Neural cell (in vitro differentiated cells): ENCODE results near the gene PARP12. TPM values are rescaled to one million over a fixed set of nuclear protein-coding genes. Genes with fewer than 3 reads are reported as not detected.

ENCODE experiments used
- H2AFZ ChIP-seq: fragments of 200-600, 300-800 bp; sonication (generic), shearing (Covaris generic); 2 replicates; pipeline ENCODE4 v1.6.0; 2014; ENCODE audit warnings: low read depth, mild to moderate bottlenecking, antibody characterized with exemption, low read length, moderate library complexity
- H3F3A ChIP-seq: fragments of 200-600 bp; shearing (Covaris generic); 2 replicates; pipeline ENCODE4 v1.6.1; 2016; ENCODE audit warnings: mild to moderate bottlenecking, moderate library complexity, mixed read lengths, antibody characterized with exemption, low read length; ENCODE audit not compliant: insufficient read depth, poor library complexity, severe bottlenecking
- H3K27ac ChIP-seq: fragments of 200-600, 300-800 bp; sonication (generic), shearing (Covaris generic); 2 replicates; pipeline ENCODE4 v1.5.1; 2014; ENCODE audit warnings: mild to moderate bottlenecking, low read length, moderate library complexity
- H3K27me3 ChIP-seq: fragments of 300-800, 200-600 bp; sonication (generic), shearing (Covaris generic); 2 replicates; pipeline ENCODE4 v1.6.0; 2014; ENCODE audit warnings: mild to moderate bottlenecking, low read depth, low read length, moderate library complexity; ENCODE audit not compliant: insufficient read depth
- H3K36me3 ChIP-seq: fragments of 300-800, 200-600 bp; sonication (generic), shearing (Covaris generic); 2 replicates; pipeline ENCODE4 v1.5.1; 2014; ENCODE audit warnings: mild to moderate bottlenecking, antibody characterized with exemption, low read length, moderate library complexity; ENCODE audit not compliant: insufficient read depth
- H3K4me2 ChIP-seq: fragments of 300-800, 200-600 bp; sonication (generic), shearing (Covaris generic); 2 replicates; pipeline ENCODE4 v1.6.0; 2014; ENCODE audit warnings: mild to moderate bottlenecking, low read length
- H3K4me3 ChIP-seq: fragments of 300-800, 200-600 bp; sonication (generic), shearing (Covaris generic); 2 replicates; pipeline ENCODE4 v1.5.1; 2014; ENCODE audit warnings: mild to moderate bottlenecking, low read length, moderate library complexity
- H3K79me2 ChIP-seq: fragments of 200-600 bp; shearing (Covaris generic); replicated peaks from 2 replicates; pipeline ENCODE4 v1.6.0; 2014; ENCODE audit warnings: mild to moderate bottlenecking, low read length, moderate library complexity; ENCODE audit not compliant: insufficient read depth
- H3K9ac ChIP-seq: fragments of 300-800, 200-600 bp; sonication (generic), shearing (Covaris generic); 2 replicates; pipeline ENCODE4 v1.6.1; 2016; ENCODE audit warnings: mild to moderate bottlenecking, low read length, mixed read lengths
- H3K9me2 ChIP-seq: fragments of 200-600 bp; shearing (Covaris generic); 2 replicates; pipeline ENCODE4 v1.6.1; 2016; ENCODE audit warnings: mild to moderate bottlenecking, low read length, mixed read lengths; ENCODE audit not compliant: insufficient read depth
- H3K9me3 ChIP-seq: fragments of 200-600, 300-800 bp; sonication (generic), shearing (Covaris generic); 2 replicates; pipeline ENCODE4 v1.6.1; 2016; ENCODE audit warnings: mild to moderate bottlenecking, mixed run types, low read length, moderate library complexity, mixed read lengths
- H4K20me1 ChIP-seq: fragments of 200-600 bp; shearing (Covaris generic); 2 replicates; pipeline ENCODE4 v1.6.1; 2016; ENCODE audit warnings: mild to moderate bottlenecking, mixed run types; ENCODE audit not compliant: insufficient read depth
- EP300 ChIP-seq: fragments of 450-650 bp; conservative IDR thresholded peaks from 2 replicates; pipeline ENCODE4 v1.6.1; 2014; ENCODE audit warnings: antibody characterized with exemption, mild to moderate bottlenecking, moderate library complexity; ENCODE audit not compliant: poor library complexity, severe bottlenecking
- EZH2 ChIP-seq: fragments of 200-600, 300-800 bp; shearing (Covaris generic), sonication (generic); IDR thresholded peaks from 2 replicates; pipeline ENCODE4 v1.6.1; 2014; ENCODE audit warnings: antibody characterized with exemption, low read length, borderline replicate concordance, mild to moderate bottlenecking; ENCODE audit not compliant: insufficient read depth, poor library complexity, severe bottlenecking
- MXI1 ChIP-seq: fragments of 450-650 bp; conservative IDR thresholded peaks from 2 replicates; pipeline ENCODE4 v1.6.1; 2014; ENCODE audit warnings: antibody characterized with exemption, mild to moderate bottlenecking; ENCODE audit not compliant: poor library complexity, severe bottlenecking
- POLR2AphosphoS5 ChIP-seq: IDR thresholded peaks from 2 replicates; pipeline ENCODE4 v1.6.1; 2012
- RAD21 ChIP-seq: fragments of 450-650 bp; conservative IDR thresholded peaks from 2 replicates; pipeline ENCODE4 v1.6.1; 2014; ENCODE audit warnings: antibody characterized with exemption, mild to moderate bottlenecking, moderate library complexity
- SMC3 ChIP-seq: fragments of 450-650 bp; conservative IDR thresholded peaks from 2 replicates; pipeline ENCODE4 v1.6.1; 2014; ENCODE audit warnings: antibody characterized with exemption, mild to moderate bottlenecking, moderate library complexity; ENCODE audit not compliant: poor library complexity
- TAF1 ChIP-seq: IDR thresholded peaks from 2 replicates; pipeline ENCODE4 v1.6.1; 2012; ENCODE audit warnings: low read depth
- polyA plus RNA-seq: library from polyadenylated mRNA; depleted of rRNA; stranded (reverse); fragments of >200 nt; gene quantifications from 2 replicates; pipeline ENCODE4 v1.2.3, GENCODE V29; 2014
- TF ChIP-seq, protein P1 (sequence below): IDR thresholded peaks from 2 replicates; pipeline ENCODE4 v1.6.1; 2012; ENCODE audit warnings: borderline replicate concordance
- TF ChIP-seq, protein P2 (sequence below): fragments of 450-650 bp; IDR thresholded peaks from 2 replicates; pipeline ENCODE4 v1.5.1; 2014; ENCODE audit warnings: antibody characterized with exemption, mild to moderate bottlenecking, moderate library complexity; ENCODE audit not compliant: poor library complexity, severe bottlenecking

Gene PARP12
- polyA plus RNA-seq, 1 donor from 2014 or later = not detected

DNA sequence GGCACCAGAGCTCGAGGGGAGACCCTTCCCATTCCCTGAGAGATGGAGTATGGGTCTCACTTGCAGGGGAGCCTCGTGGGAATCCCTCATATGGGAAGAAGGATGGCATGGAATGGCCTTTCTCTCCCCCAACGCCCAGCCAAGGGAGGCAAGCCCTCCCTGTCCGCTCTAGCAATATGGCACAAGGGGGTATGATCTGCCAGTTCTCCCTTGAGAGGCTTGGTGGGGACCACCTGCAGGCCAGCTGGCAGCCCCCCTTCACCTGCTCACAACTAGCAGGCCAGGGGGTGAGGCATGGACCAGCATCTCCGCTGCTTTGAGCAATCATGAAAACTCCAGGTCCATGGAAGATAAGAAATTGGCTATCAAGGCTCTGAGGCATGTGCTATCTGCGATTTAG is 70.8 kb downstream of the PARP12 start:
- TF ChIP-seq, protein P1, sequence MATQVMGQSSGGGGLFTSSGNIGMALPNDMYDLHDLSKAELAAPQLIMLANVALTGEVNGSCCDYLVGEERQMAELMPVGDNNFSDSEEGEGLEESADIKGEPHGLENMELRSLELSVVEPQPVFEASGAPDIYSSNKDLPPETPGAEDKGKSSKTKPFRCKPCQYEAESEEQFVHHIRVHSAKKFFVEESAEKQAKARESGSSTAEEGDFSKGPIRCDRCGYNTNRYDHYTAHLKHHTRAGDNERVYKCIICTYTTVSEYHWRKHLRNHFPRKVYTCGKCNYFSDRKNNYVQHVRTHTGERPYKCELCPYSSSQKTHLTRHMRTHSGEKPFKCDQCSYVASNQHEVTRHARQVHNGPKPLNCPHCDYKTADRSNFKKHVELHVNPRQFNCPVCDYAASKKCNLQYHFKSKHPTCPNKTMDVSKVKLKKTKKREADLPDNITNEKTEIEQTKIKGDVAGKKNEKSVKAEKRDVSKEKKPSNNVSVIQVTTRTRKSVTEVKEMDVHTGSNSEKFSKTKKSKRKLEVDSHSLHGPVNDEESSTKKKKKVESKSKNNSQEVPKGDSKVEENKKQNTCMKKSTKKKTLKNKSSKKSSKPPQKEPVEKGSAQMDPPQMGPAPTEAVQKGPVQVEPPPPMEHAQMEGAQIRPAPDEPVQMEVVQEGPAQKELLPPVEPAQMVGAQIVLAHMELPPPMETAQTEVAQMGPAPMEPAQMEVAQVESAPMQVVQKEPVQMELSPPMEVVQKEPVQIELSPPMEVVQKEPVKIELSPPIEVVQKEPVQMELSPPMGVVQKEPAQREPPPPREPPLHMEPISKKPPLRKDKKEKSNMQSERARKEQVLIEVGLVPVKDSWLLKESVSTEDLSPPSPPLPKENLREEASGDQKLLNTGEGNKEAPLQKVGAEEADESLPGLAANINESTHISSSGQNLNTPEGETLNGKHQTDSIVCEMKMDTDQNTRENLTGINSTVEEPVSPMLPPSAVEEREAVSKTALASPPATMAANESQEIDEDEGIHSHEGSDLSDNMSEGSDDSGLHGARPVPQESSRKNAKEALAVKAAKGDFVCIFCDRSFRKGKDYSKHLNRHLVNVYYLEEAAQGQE = no peak
- no peak for TF ChIP-seq RAD21
- Histone ChIP-seq H3K79me2 (no peaks in the 10 kb centered on the region), H3K4me3 (no peak overlapping the region), H3F3A (no peaks in the 10 kb centered on the region), H3K27ac (no peak overlapping the region), H3K9ac (no peak overlapping the region), H3K36me3 (no peaks in the 10 kb centered on the region), H3K9me3 (no peaks in the 10 kb centered on the region), H3K4me2 (no peak overlapping the region), H4K20me1 (no peaks in the 10 kb centered on the region), H3K9me2 (no peaks in the 10 kb centered on the region), H2AFZ (no peak overlapping the region), H3K27me3 (no peaks in the 10 kb centered on the region)

DNA sequence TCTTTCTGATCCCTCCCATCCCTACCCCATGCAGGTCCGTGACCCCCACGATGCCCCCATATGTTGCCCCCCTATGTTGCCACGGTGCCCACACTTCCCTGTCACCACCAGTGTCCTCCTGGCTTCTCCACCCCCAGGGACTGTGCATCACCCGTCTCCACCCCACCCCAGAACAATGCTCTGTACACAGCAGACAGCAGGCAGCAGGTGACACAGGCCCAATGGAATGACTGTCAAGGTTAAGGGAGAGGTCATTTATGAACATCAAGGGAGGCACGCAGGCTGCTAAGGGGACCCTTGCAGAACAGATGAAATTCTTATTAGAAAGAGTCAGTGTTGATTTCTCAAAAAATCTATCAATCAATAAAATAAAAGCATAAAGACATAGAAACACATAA is 71.5 kb downstream of the PARP12 start:
- Histone ChIP-seq H3F3A (no peaks in the 10 kb centered on the region), H3K4me2 (no peak overlapping the region), H4K20me1 (no peaks in the 10 kb centered on the region), H3K27me3 (no peaks in the 10 kb centered on the region), H3K79me2 (no peaks in the 10 kb centered on the region), H3K36me3 (no peaks in the 10 kb centered on the region), H2AFZ (no peak overlapping the region), H3K9ac (no peak overlapping the region), H3K9me2 (no peaks in the 10 kb centered on the region), H3K9me3 (no peaks in the 10 kb centered on the region), H3K27ac (no peak overlapping the region), H3K4me3 (no peak overlapping the region)
- TF ChIP-seq MXI1 (no peak), EP300 (no peak), TAF1 (no peak), POLR2AphosphoS5 (no peak), SMC3 (no peak), RAD21 (no peak), EZH2 (no peak)
- TF ChIP-seq, protein P2, sequence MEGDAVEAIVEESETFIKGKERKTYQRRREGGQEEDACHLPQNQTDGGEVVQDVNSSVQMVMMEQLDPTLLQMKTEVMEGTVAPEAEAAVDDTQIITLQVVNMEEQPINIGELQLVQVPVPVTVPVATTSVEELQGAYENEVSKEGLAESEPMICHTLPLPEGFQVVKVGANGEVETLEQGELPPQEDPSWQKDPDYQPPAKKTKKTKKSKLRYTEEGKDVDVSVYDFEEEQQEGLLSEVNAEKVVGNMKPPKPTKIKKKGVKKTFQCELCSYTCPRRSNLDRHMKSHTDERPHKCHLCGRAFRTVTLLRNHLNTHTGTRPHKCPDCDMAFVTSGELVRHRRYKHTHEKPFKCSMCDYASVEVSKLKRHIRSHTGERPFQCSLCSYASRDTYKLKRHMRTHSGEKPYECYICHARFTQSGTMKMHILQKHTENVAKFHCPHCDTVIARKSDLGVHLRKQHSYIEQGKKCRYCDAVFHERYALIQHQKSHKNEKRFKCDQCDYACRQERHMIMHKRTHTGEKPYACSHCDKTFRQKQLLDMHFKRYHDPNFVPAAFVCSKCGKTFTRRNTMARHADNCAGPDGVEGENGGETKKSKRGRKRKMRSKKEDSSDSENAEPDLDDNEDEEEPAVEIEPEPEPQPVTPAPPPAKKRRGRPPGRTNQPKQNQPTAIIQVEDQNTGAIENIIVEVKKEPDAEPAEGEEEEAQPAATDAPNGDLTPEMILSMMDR = no peak
- TF ChIP-seq, protein P1 = no peak
